GM08714 (cell line): ENCODE data around the gene VTI1A.

Experiments used
- H3K4me3 ChIP-seq: fragments of 200-500 bp; sonication (Bioruptor generic); 2 replicates; pipeline ENCODE4 v1.5.1; 2014; ENCODE audit warnings: mild to moderate bottlenecking, low read length, inconsistent platforms
- ZNF274 ChIP-seq: IDR thresholded peaks from 2 replicates; pipeline ENCODE4 v1.6.1; 2012; ENCODE audit warnings: mild to moderate bottlenecking, low read depth, low read length

VTI1A gene

DNA sequence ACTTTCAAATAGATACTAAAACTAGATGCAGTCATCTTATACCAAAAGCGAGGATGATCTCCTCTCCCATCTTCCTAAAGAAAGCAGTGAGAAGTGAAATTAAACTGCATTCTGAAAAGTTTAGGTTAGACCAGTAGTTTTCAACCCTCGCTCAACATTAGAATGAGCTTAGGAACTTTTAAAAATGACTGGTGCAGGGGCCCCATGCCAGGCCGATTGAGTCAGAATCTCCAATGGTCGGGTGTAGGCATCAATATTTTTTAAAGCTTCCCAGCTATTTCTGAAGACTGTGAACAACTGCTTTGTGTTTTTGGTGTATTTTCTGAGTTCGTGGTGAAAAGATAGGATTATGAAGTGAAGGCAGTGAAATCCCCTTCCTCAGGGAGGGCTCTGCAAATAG, 146.0 kb downstream of the VTI1A start:
- TF ChIP-seq ZNF274, result no peak
- no peak overlapping the region for H3K4me3 ChIP-seq

DNA sequence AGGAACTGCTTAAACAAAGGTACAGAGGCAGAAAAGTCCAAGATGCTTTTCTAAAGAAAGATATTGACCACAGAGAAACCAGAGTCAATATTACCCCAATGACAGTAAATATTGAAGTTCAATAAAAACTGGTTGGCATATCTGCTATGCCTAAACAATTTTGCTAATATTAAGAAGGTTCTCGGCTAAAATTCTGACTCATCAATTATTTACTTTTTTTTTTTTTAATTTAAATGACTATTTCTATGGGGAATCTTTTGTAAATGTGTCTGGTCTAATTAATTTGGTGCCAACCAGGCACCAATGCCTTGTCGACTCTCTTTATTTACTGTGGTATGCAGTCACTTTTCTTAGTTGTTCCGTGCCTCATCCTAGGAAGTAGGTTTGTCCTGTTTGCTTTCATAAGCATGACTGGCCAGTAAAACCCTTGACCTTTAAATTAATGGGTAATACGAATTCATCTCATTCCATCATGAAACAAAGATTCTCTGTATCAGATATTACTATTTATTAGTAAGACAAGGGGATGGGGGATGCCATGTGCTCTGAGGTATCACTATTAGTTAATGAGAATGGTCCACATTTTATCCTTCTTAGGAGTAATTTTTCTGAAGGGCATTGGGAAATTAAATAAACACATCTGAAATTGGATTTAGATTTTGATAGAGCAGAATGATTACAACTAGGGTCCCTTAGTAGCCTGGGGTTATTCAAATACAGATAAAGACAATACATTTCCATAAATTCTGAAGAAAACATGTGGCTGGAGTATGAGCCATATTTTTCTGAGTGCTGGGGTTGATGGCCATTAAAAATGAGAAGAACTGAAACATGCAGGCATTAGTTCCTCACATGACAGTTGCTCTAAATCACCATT, 154.4 kb downstream of the VTI1A start:
- no peak for TF ChIP-seq ZNF274
- H3K4me3 ChIP-seq, result no peak overlapping the region

DNA sequence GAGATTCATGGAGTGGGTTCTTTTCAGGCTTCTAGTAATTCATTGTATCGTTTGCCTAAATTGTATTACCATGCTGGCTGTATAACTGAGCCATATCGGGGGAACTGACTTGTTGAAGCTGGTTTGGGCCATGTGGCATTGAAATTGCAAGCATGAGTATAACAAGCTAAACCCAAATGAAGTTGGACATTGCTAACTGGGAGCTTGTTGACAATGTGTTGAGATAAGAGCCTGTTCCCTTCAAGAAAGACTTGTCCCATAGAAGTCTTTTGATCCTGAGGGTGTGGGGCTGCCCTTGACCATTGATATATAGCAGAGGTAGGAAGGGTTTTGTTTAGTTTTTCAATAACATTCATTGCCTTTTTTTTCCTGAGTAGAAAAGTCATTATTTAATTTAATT, 156.0 kb downstream of the VTI1A start:
- H3K4me3 ChIP-seq, result no peak overlapping the region
- no peak for TF ChIP-seq ZNF274

DNA sequence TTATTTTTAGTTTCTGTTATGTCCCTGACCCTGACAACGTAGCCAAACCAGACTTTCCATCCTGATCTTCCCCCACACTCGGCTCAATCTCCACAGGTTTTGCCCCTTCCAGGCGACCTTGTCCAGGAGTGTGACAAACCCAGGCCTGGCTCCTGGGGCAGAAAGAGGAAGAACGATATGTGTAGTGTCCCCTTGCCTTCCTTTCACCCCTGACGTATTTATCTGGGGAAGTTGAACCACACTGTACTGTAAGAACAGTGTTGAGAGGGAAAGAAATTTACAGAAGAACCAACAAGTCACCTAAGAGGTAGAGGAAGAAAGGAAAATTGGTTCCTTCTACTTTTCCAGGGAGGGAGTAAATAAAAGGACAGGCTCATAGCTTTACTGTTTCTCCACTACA, 158.0 kb downstream of the VTI1A start:
- no peak for TF ChIP-seq ZNF274
- H3K4me3 ChIP-seq, result no peak overlapping the region

DNA sequence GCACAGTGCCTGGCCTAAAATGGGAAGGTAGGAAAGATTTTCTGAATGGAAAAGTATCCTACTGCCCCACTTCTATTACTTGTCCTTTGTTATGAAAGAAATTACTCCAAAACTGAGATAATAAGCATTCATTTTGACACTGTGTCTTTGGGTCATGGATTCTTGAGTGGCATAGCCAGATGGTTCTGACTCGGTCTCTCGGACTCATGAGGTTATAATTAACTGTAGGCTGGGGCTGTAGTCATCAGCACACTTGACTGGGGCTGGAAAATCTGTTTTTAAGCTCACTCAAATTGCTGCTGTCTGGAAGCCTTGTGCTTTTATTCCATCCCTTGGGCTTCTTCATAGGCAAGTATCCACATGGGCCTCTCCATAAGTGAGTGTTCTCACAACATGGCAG, 160.5 kb downstream of the VTI1A start:
- TF ChIP-seq ZNF274, result no peak
- H3K4me3 ChIP-seq, result no peak overlapping the region

DNA sequence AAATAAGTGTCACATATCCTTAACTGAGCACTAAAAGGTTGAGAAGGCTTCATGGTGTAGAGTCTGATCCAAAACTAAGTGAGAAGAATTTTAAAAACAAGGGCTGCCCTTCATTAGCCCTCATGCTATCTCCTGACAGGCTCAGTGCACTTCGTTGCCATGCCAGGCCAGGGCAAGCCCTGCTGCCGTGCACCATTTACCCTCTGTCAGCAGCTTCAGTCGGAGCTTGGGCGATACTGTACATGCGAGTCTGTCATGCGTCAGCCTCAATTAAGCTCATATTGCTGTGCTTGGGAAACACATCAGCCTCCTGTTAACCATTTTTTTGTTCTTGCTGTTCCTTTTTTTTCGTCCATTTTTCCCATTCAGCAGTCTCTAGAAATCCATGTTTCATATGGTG, 166.6 kb downstream of the VTI1A start:
- no peak for TF ChIP-seq ZNF274
- H3K4me3 ChIP-seq, result no peak overlapping the region

DNA sequence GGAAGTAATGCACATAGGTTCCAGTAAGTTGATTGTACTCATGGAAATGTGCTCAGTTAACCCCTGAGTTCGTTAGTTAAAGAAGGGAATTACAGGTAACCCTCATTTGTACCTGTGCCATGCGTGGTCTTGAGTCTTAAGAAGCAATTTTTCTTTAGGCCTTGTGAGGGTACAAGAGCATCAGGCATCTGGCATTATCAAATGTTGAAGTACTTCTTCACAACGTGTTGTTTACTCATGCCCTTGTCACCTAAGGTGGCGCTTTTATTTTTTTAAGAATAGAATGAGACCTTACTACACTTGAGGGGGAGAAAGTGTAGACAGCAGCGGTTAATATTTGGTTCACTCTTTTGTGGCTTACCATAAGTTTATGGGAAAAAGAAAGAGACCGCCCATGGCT, 167.1 kb downstream of the VTI1A start:
- no peak for TF ChIP-seq ZNF274
- no peak overlapping the region for H3K4me3 ChIP-seq

DNA sequence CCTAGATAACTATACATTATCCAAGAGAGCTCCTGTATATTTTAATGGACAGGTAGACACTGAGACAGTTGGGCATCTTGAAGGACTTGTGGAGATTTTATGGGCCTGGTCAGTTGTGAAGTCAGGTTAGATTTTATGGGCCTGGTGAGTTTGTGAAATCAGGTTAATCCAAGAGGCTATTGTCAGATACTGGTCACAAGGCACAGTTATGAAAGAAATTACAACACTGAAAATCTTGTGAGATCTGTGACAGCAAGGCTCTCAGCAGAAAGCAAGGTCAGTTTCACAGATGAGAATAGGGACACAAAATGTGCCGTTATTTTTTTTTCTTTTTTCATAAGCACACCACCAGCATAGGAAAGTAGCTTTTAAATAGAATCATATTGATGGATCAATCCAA, 167.6 kb downstream of the VTI1A start:
- no peak overlapping the region for H3K4me3 ChIP-seq
- no peak for TF ChIP-seq ZNF274

DNA sequence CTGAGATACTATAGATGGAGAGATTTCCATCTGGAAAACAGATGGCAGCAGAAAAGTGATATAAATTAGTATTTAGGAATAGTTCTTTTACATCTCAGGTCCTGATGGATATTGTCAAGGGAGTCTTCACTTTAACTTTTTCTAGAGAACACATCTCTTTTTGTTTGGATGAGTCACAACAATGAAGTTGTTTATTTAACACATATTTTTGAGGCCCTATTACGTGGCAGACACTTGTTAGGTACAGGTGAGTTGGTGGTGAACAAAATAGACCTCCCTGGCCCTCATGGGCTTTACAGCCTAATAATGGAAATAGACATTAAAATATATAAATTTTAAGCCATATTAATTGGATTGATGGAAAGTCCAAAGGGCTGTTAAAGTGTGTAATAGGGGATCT, 168.3 kb downstream of the VTI1A start:
- TF ChIP-seq ZNF274, result no peak

DNA sequence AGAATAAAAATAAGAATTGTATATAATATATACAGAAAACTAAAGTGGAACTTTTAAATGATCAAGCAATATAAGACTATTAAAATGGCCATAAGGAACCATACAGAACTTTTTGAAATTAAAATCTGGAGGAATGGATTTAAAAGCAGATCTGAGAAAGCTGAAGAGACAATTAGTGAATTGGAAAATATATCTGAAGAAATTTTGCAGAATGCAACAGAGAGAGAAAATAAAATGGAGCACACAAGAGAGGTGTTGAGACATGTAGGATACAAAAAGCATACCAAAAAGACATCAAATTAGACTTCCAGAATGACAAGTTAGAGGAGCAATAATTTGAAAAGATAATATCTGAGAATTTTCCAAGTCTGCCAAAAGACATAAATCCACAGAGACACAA, 169.6 kb downstream of the VTI1A start:
- no peak overlapping the region for H3K4me3 ChIP-seq
- no peak for TF ChIP-seq ZNF274

More for the DNA sequence above, 168.3 kb downstream of the VTI1A start:
- no peak overlapping the region for H3K4me3 ChIP-seq

DNA sequence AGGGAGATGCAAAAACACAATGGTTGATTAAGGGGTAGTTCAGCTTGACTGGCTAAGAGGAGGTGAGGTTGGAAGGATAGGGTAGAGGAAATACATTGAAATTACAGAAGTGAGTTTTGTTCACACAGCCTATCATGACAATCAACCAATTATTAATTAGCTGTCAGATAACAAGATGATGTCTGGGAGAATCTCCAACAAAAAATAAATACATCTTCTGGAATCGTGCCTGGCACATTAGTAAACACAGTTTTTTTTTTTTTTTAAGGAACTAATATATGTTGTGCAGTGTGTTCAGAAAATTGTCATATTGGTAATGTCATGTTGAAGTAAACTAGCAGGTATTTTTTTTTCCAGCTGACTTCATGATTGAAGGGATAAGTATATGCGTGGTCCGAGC, 171.8 kb downstream of the VTI1A start:
- no peak overlapping the region for H3K4me3 ChIP-seq
- no peak for TF ChIP-seq ZNF274

DNA sequence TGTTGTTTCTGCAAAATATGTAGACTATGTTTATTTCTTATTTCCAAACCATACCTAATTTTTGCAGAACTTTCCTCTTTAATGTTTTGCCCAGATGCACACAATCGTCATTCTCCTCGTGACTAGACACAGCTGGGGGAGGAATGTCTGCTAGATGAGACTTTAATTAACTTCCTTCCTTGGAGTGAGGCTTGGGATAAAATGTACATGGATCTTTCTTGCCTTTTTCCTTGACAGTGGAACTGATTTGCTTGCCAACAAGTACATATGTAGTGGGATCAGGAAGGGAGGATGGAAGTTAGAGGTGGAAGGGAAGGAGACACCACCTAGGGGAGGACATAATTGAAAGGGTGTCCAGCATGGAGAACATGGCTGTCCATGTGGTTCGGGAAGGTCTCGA, 172.5 kb downstream of the VTI1A start:
- H3K4me3 ChIP-seq, result no peak overlapping the region
- no peak for TF ChIP-seq ZNF274

DNA sequence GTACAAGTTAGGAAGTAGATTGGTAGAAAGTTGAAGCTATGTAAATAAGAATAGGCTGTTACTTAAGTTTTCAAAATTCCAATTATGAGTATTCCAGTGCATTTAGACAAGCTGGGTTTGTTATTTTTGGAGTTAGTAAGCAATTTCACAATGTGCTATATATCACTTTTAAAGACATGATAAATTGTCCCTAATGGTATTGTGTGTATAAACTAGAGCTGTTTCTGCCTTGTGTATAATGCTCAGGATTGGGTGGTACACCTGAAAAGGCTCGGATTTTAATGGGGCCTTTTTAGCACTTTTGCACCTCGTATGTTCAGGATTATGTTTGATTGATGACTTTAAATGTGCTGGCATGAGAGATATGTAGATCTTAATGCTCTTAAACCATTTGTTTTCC, 175.8 kb downstream of the VTI1A start:
- no peak overlapping the region for H3K4me3 ChIP-seq
- TF ChIP-seq ZNF274, result no peak

DNA sequence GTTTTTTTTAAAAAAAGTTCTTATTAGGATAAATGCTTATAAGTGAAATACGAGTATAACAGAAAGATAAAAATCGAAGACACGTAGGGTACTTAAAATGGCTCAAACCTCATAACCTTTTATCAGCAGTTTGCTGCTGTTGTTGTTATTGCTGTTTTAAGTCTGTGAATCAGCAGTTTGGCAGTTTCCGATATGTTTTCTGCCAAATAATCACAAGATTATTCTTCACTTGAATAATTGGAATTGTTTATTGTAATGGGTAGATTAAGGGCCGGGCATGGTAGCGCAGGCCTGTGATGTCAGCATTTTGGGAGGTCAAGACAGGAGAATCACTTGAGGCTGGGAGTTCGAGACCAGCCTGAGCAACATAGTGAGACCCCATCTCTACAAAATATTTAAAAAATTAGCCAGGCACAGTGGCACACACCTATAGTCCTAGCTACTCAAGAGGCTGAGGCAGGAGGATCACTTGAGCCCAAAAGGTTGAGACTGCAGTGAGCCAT, 177.6 kb downstream of the VTI1A start:
- no peak overlapping the region for H3K4me3 ChIP-seq

DNA sequence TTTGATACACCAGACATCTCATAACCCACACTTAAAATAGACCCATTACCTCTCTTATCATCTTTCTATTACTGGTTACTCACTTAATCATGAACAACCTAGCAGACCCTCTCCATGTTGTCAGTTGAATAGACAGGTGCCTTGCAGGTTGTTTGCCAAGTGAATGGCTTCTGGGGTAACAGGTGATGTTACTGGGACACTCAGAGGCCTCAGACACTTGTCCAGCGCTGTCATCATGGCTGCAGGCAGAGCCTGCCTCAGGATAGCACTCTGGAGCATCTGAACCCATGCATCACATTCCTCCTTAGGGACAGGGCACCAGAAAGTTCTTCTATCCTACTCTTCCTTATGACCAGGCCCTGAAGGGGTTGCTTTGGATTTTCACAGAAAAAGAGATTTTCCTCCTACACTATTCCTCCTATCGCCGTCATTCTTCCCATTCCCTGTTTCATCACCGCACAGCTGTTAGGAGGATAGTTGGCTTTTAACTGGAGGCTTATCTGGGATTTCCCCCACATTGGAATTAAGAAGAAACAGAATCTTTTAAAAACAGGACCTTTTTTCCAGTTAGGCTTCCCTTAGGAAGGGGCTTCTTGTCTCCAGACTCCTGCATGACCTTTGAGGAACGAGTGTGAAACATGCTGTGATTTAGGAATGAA, 182.1 kb downstream of the VTI1A start:
- no peak overlapping the region for H3K4me3 ChIP-seq
- TF ChIP-seq ZNF274, result no peak

More for the DNA sequence above, 177.6 kb downstream of the VTI1A start:
- TF ChIP-seq ZNF274, result no peak
